GM18526 (cell line): ENCODE results near the gene KIF5C.

ENCODE experiments used
- POLR2A ChIP-seq: IDR thresholded peaks from 3 replicates; pipeline ENCODE4 v1.6.1; 2011; ENCODE audit not compliant: insufficient read length; ENCODE audit errors: extremely low read depth

Gene KIF5C

DNA sequence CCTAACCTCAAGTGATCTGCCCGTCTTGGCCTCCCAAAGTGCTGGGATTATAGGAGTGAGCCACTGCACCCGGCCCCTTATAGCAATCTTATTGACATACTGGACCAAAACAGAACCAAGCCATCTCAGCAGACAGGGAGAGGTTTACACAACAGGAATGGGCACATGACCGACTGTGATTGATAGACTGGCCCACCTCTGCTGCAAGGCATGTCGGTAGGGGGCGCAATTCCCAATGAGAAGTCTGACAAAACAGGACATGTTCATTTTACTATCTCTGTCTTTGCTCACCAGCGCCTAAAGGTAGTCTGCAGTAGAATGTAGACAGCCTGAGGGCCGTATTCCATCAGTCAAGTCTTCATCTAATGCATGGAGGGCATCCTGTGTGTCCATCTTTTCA lies 165.4 kb downstream of the KIF5C start:
- TF ChIP-seq POLR2A, result no peak

DNA sequence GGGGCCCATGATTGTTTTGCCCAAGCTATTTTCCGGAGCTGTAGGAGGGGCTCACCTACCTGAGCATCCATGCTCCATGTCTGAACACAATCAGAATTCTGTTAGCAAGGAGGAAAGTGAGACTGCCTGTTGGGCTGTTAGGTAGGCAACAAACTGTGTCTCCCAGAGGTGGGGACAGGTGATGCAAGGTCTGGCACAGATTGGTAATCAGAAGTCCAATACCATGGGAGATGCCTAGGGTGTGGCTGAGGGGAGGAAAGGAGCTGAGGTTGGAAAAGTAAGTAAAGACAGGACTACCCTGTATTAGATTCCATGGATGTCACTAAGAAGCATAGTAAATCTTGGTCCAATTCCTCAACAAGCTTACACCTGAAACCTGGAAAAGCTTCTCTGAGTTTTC lies 166.5 kb downstream of the KIF5C start:
- TF ChIP-seq POLR2A, result no peak

DNA sequence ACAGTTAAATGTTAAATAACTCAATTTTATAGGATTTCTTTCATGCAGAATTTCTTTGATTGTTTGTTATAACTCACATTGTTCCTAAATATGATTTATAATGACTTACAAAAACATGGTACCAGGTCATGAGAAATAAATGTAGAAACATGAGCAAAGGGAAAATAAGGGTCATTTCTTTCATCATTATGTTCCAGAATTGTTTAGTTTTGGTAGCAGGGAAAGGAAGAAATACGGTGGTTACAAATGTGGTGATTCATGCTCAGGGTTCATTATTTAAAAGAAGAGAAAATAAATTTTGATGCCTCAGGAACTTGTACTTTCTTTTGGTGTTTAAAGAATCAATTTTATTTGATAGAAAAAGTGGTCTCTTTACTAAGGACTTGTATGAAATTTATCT lies 167.9 kb downstream of the KIF5C start:
- TF ChIP-seq POLR2A, result no peak

DNA sequence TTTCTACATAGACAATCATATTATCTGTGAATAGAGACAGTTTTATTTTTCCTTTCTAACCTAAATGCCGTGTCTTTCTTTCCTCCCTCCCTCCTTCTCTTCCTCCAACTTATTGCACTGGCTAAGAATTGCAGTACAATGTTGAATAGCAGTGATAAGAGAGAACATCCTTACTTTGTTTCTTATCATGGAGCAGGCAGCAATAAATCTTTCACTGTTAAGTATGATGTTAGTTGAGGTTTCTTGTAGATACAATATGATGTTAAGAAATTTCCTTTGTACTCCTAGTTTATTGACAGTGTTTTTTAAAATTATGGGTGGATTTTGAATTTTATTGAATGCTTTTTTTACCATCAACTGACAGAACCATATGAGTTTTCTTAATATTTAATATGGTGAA lies 169.5 kb downstream of the KIF5C start:
- no peak for TF ChIP-seq POLR2A

DNA sequence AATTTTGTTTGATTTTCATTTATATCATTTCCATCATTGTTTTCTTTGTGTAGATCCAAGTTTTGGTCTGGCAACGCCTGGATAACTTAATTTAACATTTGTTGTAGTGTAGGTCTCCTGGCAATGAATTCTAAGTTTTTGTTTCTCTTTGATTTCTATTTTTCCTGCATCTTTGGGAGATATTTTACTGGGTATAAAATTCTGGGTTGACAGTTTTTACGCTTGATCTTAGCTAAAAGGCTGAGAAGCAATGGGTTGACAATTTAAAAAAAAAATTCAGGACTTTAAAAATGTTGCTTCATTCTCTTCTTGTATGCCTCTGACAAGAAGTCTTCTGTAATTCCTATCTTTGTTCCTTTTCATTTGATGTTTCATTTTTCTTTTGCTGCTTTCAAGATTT lies 172.1 kb downstream of the KIF5C start:
- no peak for TF ChIP-seq POLR2A

DNA sequence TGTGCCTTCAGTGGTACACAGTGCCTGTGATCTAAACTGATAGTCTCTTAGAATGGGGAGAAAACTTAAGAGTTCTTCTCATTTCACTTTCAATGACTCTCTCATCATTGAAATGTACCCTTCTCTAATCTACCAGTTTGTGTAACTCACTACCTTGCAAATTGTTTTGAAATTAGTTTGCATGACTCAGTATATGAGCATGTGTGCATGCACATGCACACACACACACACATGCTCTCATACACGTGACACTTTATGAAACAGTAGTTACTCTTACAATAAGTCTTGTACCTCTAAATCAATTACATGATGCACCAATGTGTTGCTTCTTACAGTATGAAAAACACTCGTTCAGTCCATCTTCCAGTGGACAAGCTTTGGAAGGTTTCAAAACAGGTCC lies 174.1 kb downstream of the KIF5C start:
- TF ChIP-seq POLR2A, result no peak

DNA sequence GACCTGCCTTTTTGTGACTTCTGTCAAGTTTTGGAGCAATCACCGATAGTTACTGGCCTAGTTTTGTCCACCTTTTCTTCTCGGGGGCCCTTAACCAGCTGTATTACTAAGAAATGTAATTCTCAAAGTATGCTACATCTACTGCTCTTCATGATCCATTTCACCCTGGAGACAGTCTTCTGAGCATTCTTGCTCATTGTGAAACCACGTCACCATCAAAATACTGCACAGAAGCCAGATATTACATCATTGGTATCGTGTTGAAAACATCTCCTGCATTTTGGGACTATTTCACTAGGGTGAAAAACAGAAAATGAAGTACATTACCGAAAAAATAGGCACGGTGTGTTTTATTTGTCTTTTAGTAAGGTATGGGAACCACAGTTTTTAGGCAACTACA lies 175.2 kb downstream of the KIF5C start:
- no peak for TF ChIP-seq POLR2A

DNA sequence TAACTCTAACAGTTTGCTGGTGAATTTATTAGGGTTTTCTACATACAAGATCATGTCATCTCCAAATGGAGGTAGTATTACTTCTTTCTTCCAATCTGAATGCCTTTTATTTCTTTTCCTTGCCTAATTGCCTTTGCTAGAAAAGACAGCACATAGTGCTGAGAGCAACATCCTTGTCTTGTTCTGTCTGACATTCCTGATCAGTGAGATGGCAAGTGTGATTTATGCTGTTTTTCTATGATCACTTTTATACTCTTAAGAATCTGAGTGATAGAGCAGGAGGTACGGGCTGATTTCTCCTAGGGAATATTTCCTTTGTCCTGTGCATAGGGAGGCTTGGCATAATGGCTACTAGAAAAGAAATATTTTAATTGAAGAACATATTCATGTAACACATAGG lies 180.7 kb downstream of the KIF5C start:
- TF ChIP-seq POLR2A, result no peak

GRCh38 chr2:149056541-149057255 lies 181.7 kb downstream of the KIF5C start:
- no peak for TF ChIP-seq POLR2A

- no peak for TF ChIP-seq POLR2A
These were observed 182.4 kb downstream of the KIF5C start for GRCh38 chr2:149057401-149057800.

- TF ChIP-seq POLR2A, result no peak
These were observed 183.9 kb downstream of the KIF5C start for GRCh38 chr2:149058936-149059335.

DNA sequence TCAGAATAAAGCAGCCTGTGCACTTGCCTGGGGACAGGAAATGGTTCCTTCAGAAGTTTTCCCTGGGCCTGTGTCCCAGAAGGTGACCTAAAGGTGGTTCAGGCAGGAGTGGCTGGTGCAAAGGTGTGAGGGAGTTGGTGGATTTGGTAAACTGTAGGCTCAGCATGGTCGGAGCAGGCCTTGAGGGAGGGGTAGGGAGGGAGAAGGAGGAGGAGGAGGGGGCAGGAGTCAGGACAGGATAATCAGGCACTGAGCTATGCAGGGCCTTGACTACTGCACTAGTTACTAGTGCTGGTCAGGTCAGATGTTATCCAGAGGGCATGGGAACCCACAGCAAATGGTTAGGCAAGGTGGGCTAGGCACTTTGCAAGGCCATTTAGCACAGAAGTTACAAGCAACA lies 184.8 kb downstream of the KIF5C start:
- TF ChIP-seq POLR2A, result no peak

- no peak for TF ChIP-seq POLR2A
These were observed 186.2 kb downstream of the KIF5C start for GRCh38 chr2:149061133-149061745.

DNA sequence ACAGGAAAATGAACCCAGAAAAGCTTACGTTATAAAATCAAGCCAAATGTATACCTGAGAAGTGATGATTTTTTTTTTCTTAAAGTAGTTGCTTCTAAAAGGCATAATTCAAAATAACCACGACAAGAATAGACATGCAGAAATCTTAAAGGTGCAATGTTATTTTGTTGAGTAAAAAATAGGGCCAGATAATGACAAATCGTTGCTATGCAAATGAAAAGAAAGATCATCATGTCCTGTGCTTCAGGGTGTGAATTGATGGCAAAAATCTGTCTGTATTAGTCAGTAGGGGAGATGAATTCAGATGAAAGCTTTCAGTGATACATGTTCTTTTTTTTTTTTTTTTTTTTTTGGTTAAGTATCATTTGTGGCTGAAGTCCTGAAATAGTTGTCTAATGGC lies 187.5 kb downstream of the KIF5C start:
- TF ChIP-seq POLR2A, result no peak

GRCh38 chr2:149063177-149063576 lies 188.2 kb downstream of the KIF5C start:
- TF ChIP-seq POLR2A, result no peak

- no peak for TF ChIP-seq POLR2A
These were observed 189.4 kb downstream of the KIF5C start for GRCh38 chr2:149064365-149064841.
